Measurements from ENCODE around the gene MYO15B.

DNA sequence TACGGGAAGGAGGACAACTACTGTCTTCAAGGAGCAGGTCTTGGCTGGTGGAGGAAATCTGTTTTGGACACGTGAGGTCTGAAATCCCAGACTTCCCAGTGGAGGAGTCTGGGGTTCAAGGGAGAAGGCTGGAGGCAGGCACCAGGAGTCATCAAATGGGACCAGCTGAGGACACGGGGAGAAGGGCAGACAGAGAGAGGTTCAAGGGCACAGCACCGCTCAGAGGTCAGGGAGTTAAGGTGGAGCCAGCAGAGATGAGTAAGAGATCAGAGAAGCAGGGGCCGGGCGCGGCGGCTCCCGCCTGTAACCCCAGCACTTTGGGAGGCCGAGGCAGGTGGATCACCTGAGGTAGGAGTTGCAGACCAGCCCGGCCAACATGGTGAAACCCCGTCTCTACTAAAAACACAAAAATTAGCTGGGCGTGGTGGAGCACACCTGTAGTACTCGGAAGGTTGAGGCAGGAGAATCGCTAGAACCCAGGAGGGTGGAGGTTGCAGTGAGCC is 35.2 kb downstream of the MYO15B start:
- TF ChIP-seq FOS (IDR thresholded peaks at IDR 0.05; ENCODE audit: borderline replicate concordance, insufficient read depth, low read length) (no peak), CTCF (IDR thresholded peaks at IDR 0.05; ENCODE audit: extremely low read depth in 1 of 2, insufficient read depth in 1 of 2, low read depth in 1 of 2, low read length in 2 of 2) (no peak), POLR2AphosphoS5 (IDR thresholded peaks at IDR 0.05; ENCODE audit: insufficient read depth, low read depth, low read length) (no peak), POLR2A (IDR thresholded peaks at IDR 0.05; ENCODE audit: low read depth, low read length) (no peak), MYC (IDR thresholded peaks at IDR 0.05; ENCODE audit: low read depth, low read length) (no peak), JUN (IDR thresholded peaks at IDR 0.05; ENCODE audit: borderline replicate concordance, insufficient read depth, insufficient read length, low read depth) (no peak)
